HEK293 (cell line): Measurements from ENCODE around the gene ADPRHL1.

Experiments
- CTCF ChIA-PET: fragments of 350-600 bp; formaldehyde crosslinking; extraction: SDS; loops from one replicate; lab custom pipeline; 2021; ENCODE audit warnings: antibody characterized with exemption; lab: Yijun Ruan, JAX
- POLR2A ChIA-PET: fragments of 300-600 bp; formaldehyde crosslinking; extraction: SDS; loops from one replicate; lab custom pipeline; 2020; ENCODE audit warnings: antibody characterized with exemption, inconsistent platforms; lab: Yijun Ruan, JAX
- H3K27ac ChIP-seq: fragments of 200-500 bp; sonication (Bioruptor generic); 2 replicates; pipeline ENCODE4 v1.5.1; 2014; ENCODE audit warnings: low read depth, low read length, control low read depth, inconsistent platforms; ENCODE audit errors: extremely low read depth
- H3K36me3 ChIP-seq, 2 experiments: fragments of 200-500 bp in 1 of 2; sonication (Bioruptor generic) in 1 of 2; 1 replicate in 1 of 2; 2 replicates in 1 of 2; pipeline ENCODE4 v1.5.1; 2014 to 2017; ENCODE audit warnings: inconsistent platforms in 2 of 2, low read length in 2 of 2; ENCODE audit not compliant: control insufficient read depth in 2 of 2, insufficient read depth in 1 of 2
- H3K4me1 ChIP-seq: fragments of 200-500 bp; sonication (Bioruptor generic); 2 replicates; pipeline ENCODE4 v1.5.1; 2014; ENCODE audit warnings: mild to moderate bottlenecking, low read length, inconsistent platforms; ENCODE audit not compliant: control insufficient read depth, insufficient read depth
- H3K4me3 ChIP-seq: 2 replicates; pipeline ENCODE4 v1.5.1; 2011; ENCODE audit warnings: low read depth, mild to moderate bottlenecking, control low read depth, low read length, moderate library complexity
- H3K9me3 ChIP-seq: fragments of 200-500 bp; sonication (Bioruptor generic); 2 replicates; pipeline ENCODE4 v1.5.1; 2014; ENCODE audit warnings: low read depth, low read length, inconsistent platforms; ENCODE audit not compliant: control insufficient read depth, insufficient read depth
- BCL11B ChIP-seq: fragments of 450-650 bp; formaldehyde crosslinking; IDR thresholded peaks from 2 replicates; pipeline ENCODE4 v1.5.1; 2016; ENCODE audit warnings: low read depth, missing biosample characterization, missing genetic modification characterization
- PRDM10 ChIP-seq: fragments of 450-650 bp; formaldehyde crosslinking; IDR thresholded peaks from 2 replicates; pipeline ENCODE4 v1.5.1; 2016; ENCODE audit warnings: missing biosample characterization, missing genetic modification characterization
- REPIN1 ChIP-seq: fragments of 450-650 bp; formaldehyde crosslinking; IDR thresholded peaks from 2 replicates; pipeline ENCODE4 v1.5.1; 2017; ENCODE audit warnings: missing biosample characterization, missing genetic modification characterization, low read depth
- SP3 ChIP-seq: fragments of 450-650 bp; formaldehyde crosslinking; IDR thresholded peaks from 2 replicates; pipeline ENCODE4 v1.5.1; 2016; ENCODE audit warnings: missing biosample characterization, missing genetic modification characterization
- ZBTB10 ChIP-seq: fragments of 450-650 bp; formaldehyde crosslinking; IDR thresholded peaks from 2 replicates; pipeline ENCODE4 v1.5.1; 2016; ENCODE audit warnings: missing biosample characterization, missing genetic modification characterization
- ZBTB44 ChIP-seq: fragments of 450-650 bp; IDR thresholded peaks from 2 replicates; pipeline ENCODE4 v1.5.1; 2018; ENCODE audit warnings: missing biosample characterization, mild to moderate bottlenecking, missing genetic modification characterization
- ZNF214 ChIP-seq: fragments of 450-650 bp; formaldehyde crosslinking; IDR thresholded peaks from 2 replicates; pipeline ENCODE4 v1.5.1; 2017; ENCODE audit warnings: missing biosample characterization, mild to moderate bottlenecking, missing genetic modification characterization, borderline replicate concordance
- ZNF223 ChIP-seq: fragments of 450-650 bp; formaldehyde crosslinking; IDR thresholded peaks from 2 replicates; pipeline ENCODE4 v1.5.1; 2016; ENCODE audit warnings: missing biosample characterization, missing genetic modification characterization
- ZNF23 ChIP-seq: fragments of 450-650 bp; formaldehyde crosslinking; IDR thresholded peaks from 2 replicates; pipeline ENCODE4 v1.5.1; 2016; ENCODE audit warnings: missing biosample characterization, missing genetic modification characterization, borderline replicate concordance
- ZNF26 ChIP-seq: fragments of 450-650 bp; formaldehyde crosslinking; IDR thresholded peaks from 2 replicates; pipeline ENCODE4 v1.5.1; 2016; ENCODE audit warnings: missing biosample characterization, missing genetic modification characterization
- ZNF311 ChIP-seq: fragments of 450-650 bp; formaldehyde crosslinking; IDR thresholded peaks from 2 replicates; pipeline ENCODE4 v1.5.1; 2017; ENCODE audit warnings: missing biosample characterization, missing genetic modification characterization, borderline replicate concordance
- ZNF354C ChIP-seq: fragments of 450-650 bp; formaldehyde crosslinking; IDR thresholded peaks from 2 replicates; pipeline ENCODE4 v1.5.1; 2016; ENCODE audit warnings: missing biosample characterization, missing genetic modification characterization, low read depth, borderline replicate concordance
- ZNF362 ChIP-seq: fragments of 450-650 bp; formaldehyde crosslinking; IDR thresholded peaks from 2 replicates; pipeline ENCODE4 v1.5.1; 2016; ENCODE audit warnings: missing biosample characterization, missing genetic modification characterization
- ZNF391 ChIP-seq: fragments of 450-650 bp; formaldehyde crosslinking; IDR thresholded peaks from 2 replicates; pipeline ENCODE4 v1.5.1; 2016; ENCODE audit warnings: low read depth, missing biosample characterization, missing genetic modification characterization, borderline replicate concordance
- ZNF510 ChIP-seq: fragments of 450-650 bp; formaldehyde crosslinking; IDR thresholded peaks from 2 replicates; pipeline ENCODE4 v1.5.1; 2018; ENCODE audit warnings: mild to moderate bottlenecking, missing genetic modification characterization, missing biosample characterization; ENCODE audit not compliant: insufficient replicate concordance
- ZNF596 ChIP-seq: fragments of 450-650 bp; IDR thresholded peaks from 2 replicates; pipeline ENCODE4 v1.5.0; 2018; ENCODE audit warnings: missing biosample characterization, mild to moderate bottlenecking, missing genetic modification characterization, moderate library complexity
- ZNF747 ChIP-seq: fragments of 450-650 bp; formaldehyde crosslinking; IDR thresholded peaks from 2 replicates; pipeline ENCODE4 v1.5.1; 2016; ENCODE audit warnings: missing biosample characterization, missing genetic modification characterization
- ZSCAN18 ChIP-seq: fragments of 450-650 bp; formaldehyde crosslinking; IDR thresholded peaks from 2 replicates; pipeline ENCODE4 v1.5.1; 2016; ENCODE audit warnings: missing biosample characterization, missing genetic modification characterization

Gene ADPRHL1

GRCh38 chr13:113361406-113361805 is 91.9 kb downstream of the ADPRHL1 start:
- Histone ChIP-seq H3K4me1 (no peaks in the 10 kb centered on the region; the same call in 1 of the 2 replicates), H3K9me3 (no peaks in the 10 kb centered on the region), H3K27ac (no peak overlapping the region), H3K4me3 (no peak overlapping the region), H3K36me3 (peaks cover 0 to 4% of the 10 kb centered on the region in 2 experiments; a peak in 1 of 3 replicates)
- ChIA-PET POLR2A (no interaction called here), CTCF (no interaction called here)
- TF ChIP-seq ZNF311 (tag by site-specific recombination) (no peak), ZNF391 (no peak), ZNF354C (no peak), BCL11B (tag by site-specific recombination) (no peak), ZNF26 (tag by site-specific recombination) (no peak), ZBTB10 (no peak), ZNF510 (tag by site-specific recombination) (no peak), ZNF23 (tag by site-specific recombination) (no peak), ZNF596 (no peak), PRDM10 (tag by site-specific recombination) (no peak), REPIN1 (tag by site-specific recombination) (no peak), SP3 (no peak)

GRCh38 chr13:113360446-113360845 is 92.8 kb downstream of the ADPRHL1 start:
- Histone ChIP-seq H3K9me3 (no peaks in the 10 kb centered on the region), H3K4me1 (no peaks in the 10 kb centered on the region; the same call in 1 of the 2 replicates), H3K4me3 (no peak overlapping the region), H3K27ac (no peak overlapping the region), H3K36me3 (peaks cover 0 to 4% of the 10 kb centered on the region in 2 experiments; a peak in 1 of 3 replicates)
- POLR2A ChIA-PET, result interaction anchor here (1.1 kb wide), 1 partner anchor 38 kb away, joined by 7 read pairs; no protein-coding TSS in a partner anchor
- CTCF ChIA-PET, result no interaction called here
- TF ChIP-seq ZSCAN18 (no peak), ZNF747 (no peak), ZNF362 (tag by site-specific recombination) (no peak), ZNF214 (tag by site-specific recombination) (no peak), ZNF223 (tag by site-specific recombination) (no peak), ZBTB44 (tag by site-specific recombination) (no peak)
